Measurements from ENCODE around the gene NKX1-1. TPM values are rescaled to one million over a fixed set of nuclear protein-coding genes. Genes with fewer than 3 reads are reported as not detected.

The NKX1-1 gene
- total and polyA plus RNA-seq, 2 of the 8 experiments (the other 6 are each of a cell fraction or from before 2014, with no cell fraction given), result not detected

DNA sequence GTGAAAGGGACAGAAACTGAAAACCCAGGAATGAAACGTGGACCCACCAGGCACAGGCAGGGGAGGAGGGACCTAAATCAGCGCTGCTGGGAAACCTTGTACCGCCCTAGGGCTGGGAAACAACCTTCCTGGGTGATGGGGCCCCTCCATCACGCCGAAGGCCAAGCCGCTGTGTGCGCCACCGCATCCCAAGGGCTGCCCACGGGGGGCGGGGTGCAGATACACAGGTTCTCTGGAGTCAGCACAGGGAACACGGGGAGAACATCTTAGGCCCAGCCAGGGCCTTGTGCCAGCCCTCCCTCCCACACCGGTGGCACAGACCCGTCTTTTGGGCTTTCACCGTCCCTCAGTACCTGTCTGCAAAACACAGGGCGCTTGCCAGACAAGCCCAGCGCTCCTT lies 46.3 kb downstream of the NKX1-1 start:
- Histone ChIP-seq H3K27me3 (replicated peaks in 1 of 4; ENCODE audit: control insufficient read depth in 3 of 4, extremely low read depth in 1 of 4, insufficient read depth in 3 of 4, low read length in 3 of 4) (no peaks in the 10 kb centered on the region), H3K4me2 (ENCODE audit: insufficient read depth in 1 of 2, low read depth in 2 of 2, low read length in 2 of 2) (no peak overlapping the region), H4K20me1 (replicated peaks in 1 of 2; ENCODE audit: control insufficient read depth in 1 of 2, insufficient read depth in 2 of 2, low read length in 2 of 2) (peaks cover 3 to 16% of the 10 kb centered on the region in 2 experiments), H2AFZ (ENCODE audit: low read length) (no peak overlapping the region), H2BK5ac (ENCODE audit: low read depth, low read length) (no peak overlapping the region), H3K79me2 (ENCODE audit: control insufficient read depth in 1 of 2, insufficient read depth in 2 of 2, low read length in 2 of 2) (no peaks in the 10 kb centered on the region), H3K56ac (replicated peaks; ENCODE audit: insufficient read length, low read depth, low read length) (no peak overlapping the region), H4K5ac (ENCODE audit: insufficient read length, low read depth, low read length) (no peak overlapping the region), H3K27ac (ENCODE audit: low read depth, low read length) (no peak overlapping the region), H2BK120ac (replicated peaks; ENCODE audit: low read depth, low read length) (no peak overlapping the region), H2BK15ac (ENCODE audit: low read length) (no peak overlapping the region), H2BK12ac (ENCODE audit: low read depth, low read length) (no peak overlapping the region), H3K23ac (ENCODE audit: insufficient read length) (no peak overlapping the region), H3K4ac (replicated peaks; ENCODE audit: insufficient read length, low read depth, low read length) (no peak overlapping the region), H3K4me3 (ENCODE audit: extremely low read depth in 1 of 4, insufficient read depth in 2 of 4, low read depth in 3 of 4, low read length in 4 of 4) (no peak overlapping the region), H4K8ac (ENCODE audit: extremely low read depth, insufficient read depth, low read length) (no peak overlapping the region), H3K4me1 (replicated peaks in 1 of 4; ENCODE audit: control insufficient read depth in 3 of 4, insufficient read depth in 4 of 4, low read length in 3 of 4) (no peaks in the 10 kb centered on the region; a peak in 1 of 7 replicates), H2BK20ac (ENCODE audit: low read length) (no peak overlapping the region), H3K23me2 (ENCODE audit: low read depth, low read length) (no peaks in the 10 kb centered on the region), H2AK5ac (ENCODE audit: low read depth, low read length) (no peak overlapping the region), H3K18ac (ENCODE audit: extremely low read depth, low read length) (no peak overlapping the region), H3K36me3 (ENCODE audit: control insufficient read depth in 2 of 4, insufficient read depth in 4 of 4, low read length in 3 of 4) (peaks cover 0 to 17% (median 0%) of the 10 kb centered on the region in 4 experiments; a peak in 2 of 8 replicates), H4K91ac (replicated peaks; ENCODE audit: insufficient read length, low read length) (no peak overlapping the region), H3K79me1 (ENCODE audit: low read depth, low read length) (no peaks in the 10 kb centered on the region; the same call in 1 of the 2 replicates), H3K9ac (replicated peaks in 1 of 4; ENCODE audit: extremely low read depth in 1 of 4, low read depth in 3 of 4, low read length in 3 of 4) (no peak overlapping the region), H3K9me3 (ENCODE audit: insufficient read depth in 2 of 2, low read depth in 1 of 2, low read length in 1 of 2) (no peaks in the 10 kb centered on the region), H3K14ac (ENCODE audit: insufficient read length) (no peak overlapping the region)
- FAIRE-seq (no peak), DNase-seq (ENCODE audit: low read depth in 1 of 2, low spot score in 2 of 2) (no peak)
- POLR2A ChIA-PET (ENCODE audit: partially characterized antibody), result interaction anchor here (0.7 kb wide), 1 partner anchor 9 kb away, joined by 4 read pairs; no protein-coding TSS in a partner anchor
- CTCF ChIA-PET (ENCODE audit: partially characterized antibody), result interaction anchor here (0.5 to 2.5 kb wide), 6 partner anchors 7 to 189 kb away, joined by 3 to 10 read pairs (median 4); no protein-coding TSS in a partner anchor
- 90% methylated on average over 16 of the region's 16 CpGs; no CpG with 5 or more reads in 1 of the 2 experiments for WGBS, 2 experiments (ENCODE audit: extremely low coverage in 1 of 2, insufficient coverage in 1 of 2, insufficient read length in 1 of 2, insufficient replicate concordance in 2 of 2, low coverage in 1 of 2, low lambda C conversion rate in 2 of 2, missing lambda C conversion rate in 1 of 2)
- TF ChIP-seq POLR2AphosphoS5 (IDR thresholded peaks at IDR 0.05; ENCODE audit: low read depth, low read length), result no peak
- TF ChIP-seq SRF (IDR thresholded peaks at IDR 0.05; ENCODE audit: low read depth, low read length), result no peak
- TF ChIP-seq USF2 (IDR thresholded peaks at IDR 0.05; ENCODE audit: low read length), result no peak
- TF ChIP-seq ATF3 (IDR thresholded peaks at IDR 0.05; ENCODE audit: insufficient read depth, low read depth, low read length), result no peak
- TF ChIP-seq RBBP5 (IDR thresholded peaks at IDR 0.05; ENCODE audit: borderline replicate concordance, low read depth, low read length), result no peak
- no peak for TF ChIP-seq BRCA1 (IDR thresholded peaks at IDR 0.05; ENCODE audit: low read depth, low read length)
- no peak for TF ChIP-seq NANOG (IDR thresholded peaks at IDR 0.05; ENCODE audit: insufficient read depth, low read depth, low read length, poor library complexity, severe bottlenecking)
- TF ChIP-seq NRF1 (IDR thresholded peaks at IDR 0.05; ENCODE audit: low read depth, low read length), result no peak
- TF ChIP-seq, protein P1, sequence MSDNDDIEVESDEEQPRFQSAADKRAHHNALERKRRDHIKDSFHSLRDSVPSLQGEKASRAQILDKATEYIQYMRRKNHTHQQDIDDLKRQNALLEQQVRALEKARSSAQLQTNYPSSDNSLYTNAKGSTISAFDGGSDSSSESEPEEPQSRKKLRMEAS (IDR thresholded peaks at IDR 0.05), result no peak
- no peak for TF ChIP-seq SUZ12 (IDR thresholded peaks at IDR 0.05; ENCODE audit: low read length)
- no peak for TF ChIP-seq CHD2 (IDR thresholded peaks at IDR 0.05; ENCODE audit: low read length)

Data from H1 (cell line).